ENCODE data around the gene C10orf67.

GRCh38 chr10:23174074-23174976 is 170.3 kb downstream of the C10orf67 start:
- TF ChIP-seq CTCF (conservative IDR thresholded peaks at IDR 0.05 in 1 of 2, IDR thresholded peaks at IDR 0.05 in 1 of 2; ENCODE audit: extremely low read depth in 1 of 2, insufficient read depth in 1 of 2, low read depth in 1 of 2, low read length in 2 of 2), result no peak
- TF ChIP-seq EZH2 (IDR thresholded peaks at IDR 0.05; ENCODE audit: borderline replicate concordance, low read length), result no peak

Data from mammary epithelial cell (primary cell).